ENCODE data around the gene ATP8B3.

ATP8B3 gene

GRCh38 chr19:1739960-1740629, 72.0 kb downstream of the ATP8B3 start:
- no peak for FAIRE-seq

GRCh38 chr19:1736927-1737326, 75.1 kb downstream of the ATP8B3 start:
- no peak for FAIRE-seq

GRCh38 chr19:1736280-1736679, 75.8 kb downstream of the ATP8B3 start:
- FAIRE-seq, result no peak

GRCh38 chr19:1734321-1734966, 77.6 kb downstream of the ATP8B3 start:
- no peak for FAIRE-seq
